Measurements from ENCODE around the gene CALU. TPM values are rescaled to one million over a fixed set of nuclear protein-coding genes. Genes with fewer than 3 reads are reported as not detected.

The CALU gene
- total and polyA plus RNA-seq, 10 of the 15 experiments (the other 5 are each of a cell fraction or from before 2014, with no cell fraction given), result 31.2 to 75.6 (median 42.1) TPM

GRCh38 chr7:128807191-128807590 lies 68.0 kb downstream of the CALU start (continued):
- no peak for TF ChIP-seq STAT1 (conservative IDR thresholded peaks at IDR 0.05)

GRCh38 chr7:128809363-128809762 lies 70.2 kb downstream of the CALU start:
- Histone ChIP-seq H4K20me1 (ENCODE audit: control insufficient read depth, insufficient read depth) (no peaks in the 10 kb centered on the region), H3K27ac (ENCODE audit: control insufficient read depth, insufficient read depth) (no peak overlapping the region), H3K79me2 (ENCODE audit: control insufficient read depth, insufficient read depth, low read length) (no peaks in the 10 kb centered on the region), H3K4me1 (ENCODE audit: control insufficient read depth, insufficient read depth, low read length) (no peaks in the 10 kb centered on the region), H3K9me3 (replicated peaks; ENCODE audit: control insufficient read depth, insufficient read depth, low read length) (no peaks in the 10 kb centered on the region), H2AFZ (ENCODE audit: control insufficient read depth, low read depth, low read length) (no peak overlapping the region), H3K4me2 (ENCODE audit: control insufficient read depth, insufficient read depth) (no peak overlapping the region), H3K27me3 (replicated peaks in 1 of 2; ENCODE audit: control insufficient read depth in 2 of 2, insufficient read depth in 2 of 2, low read length in 1 of 2) (peaks cover 0 to 2% of the 10 kb centered on the region in 2 experiments; a peak in 1 of 4 replicates), H3K4me3 (no peak overlapping the region), H3K36me3 (ENCODE audit: control insufficient read depth in 2 of 2, insufficient read depth in 2 of 2, low read length in 1 of 2) (no peaks in the 10 kb centered on the region), H3K9ac (ENCODE audit: control insufficient read depth, insufficient read depth, low read length) (no peak overlapping the region)
- CTCF ChIA-PET, result no interaction called here
- no peak for TF ChIP-seq CREM (IDR thresholded peaks at IDR 0.05; ENCODE audit: low read depth)
- no peak for TF ChIP-seq PAX8 (IDR thresholded peaks at IDR 0.05)
- TF ChIP-seq PRDM15 (CRISPR knock-in tag; IDR thresholded peaks at IDR 0.05), result no peak
- no peak for TF ChIP-seq NR2C2 (IDR thresholded peaks at IDR 0.05; ENCODE audit: borderline replicate concordance, control insufficient read depth, insufficient read length, low read depth)
- no peak for TF ChIP-seq RAD51 (IDR thresholded peaks at IDR 0.05)
- TF ChIP-seq BMI1 (IDR thresholded peaks at IDR 0.05; ENCODE audit: borderline replicate concordance), result no peak
- SMC1A ChIA-PET (ENCODE audit: uncharacterized antibody, unreplicated experiment), result interaction anchor here (1.3 kb wide), 1 partner anchor 9 kb away, joined by 3 read pairs; no protein-coding TSS in a partner anchor
- WGBS (ENCODE audit: insufficient coverage, insufficient replicate concordance, low lambda C conversion rate, missing lambda C conversion rate), result 47% methylated on average over 3 of the region's 3 CpGs
- FAIRE-seq (no peak), ATAC-seq (no peak), DNase-seq (ENCODE audit: low read depth, low spot score) (no peak)
- RAD21 ChIA-PET (ENCODE audit: unreplicated experiment), result interaction anchor here (1.3 kb wide), 1 partner anchor 74 kb away, joined by 4 read pairs; no protein-coding TSS in a partner anchor
- intact Hi-C loops (cut with micrococcal nuclease; ENCODE audit: unreplicated experiment), result no loop called here
- in situ Hi-C loops (cut with MboI), result no loop called here
- POLR2A ChIA-PET, result no interaction called here
- no TSS peak for BruUV-seq (replicated peaks)
